GM19397 (cell line): ENCODE results near the gene TBRG4.

Experiments used
- ATAC-seq: cut with Tn5 transposase; IDR thresholded peaks from one replicate; pipeline ENCODE4 v1.9.1; 2021; ENCODE audit warnings: mild to moderate bottlenecking, moderate library complexity; ENCODE audit not compliant: unreplicated experiment

TBRG4 gene

DNA sequence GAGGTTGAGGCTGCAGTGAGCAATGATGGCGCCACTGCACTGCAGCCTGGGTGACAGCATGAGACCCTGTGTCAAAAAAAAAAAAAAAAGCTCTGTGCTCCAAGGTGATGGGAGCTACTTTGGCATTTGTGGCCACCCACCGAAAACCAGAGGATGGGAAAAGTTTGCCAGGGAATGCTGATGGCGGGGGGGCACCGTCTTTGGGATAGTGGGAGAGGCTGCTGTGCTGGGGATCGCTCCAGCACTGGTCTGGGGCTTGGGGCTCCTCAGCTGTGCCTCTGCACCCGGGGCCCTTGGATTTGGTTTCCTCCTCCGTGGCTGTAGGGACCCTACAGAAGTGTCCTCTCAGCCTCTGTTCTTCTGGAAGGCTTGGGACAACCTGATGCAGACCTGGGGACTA lies 34.4 kb upstream of the TBRG4 start:
- ATAC-seq = no peak

DNA sequence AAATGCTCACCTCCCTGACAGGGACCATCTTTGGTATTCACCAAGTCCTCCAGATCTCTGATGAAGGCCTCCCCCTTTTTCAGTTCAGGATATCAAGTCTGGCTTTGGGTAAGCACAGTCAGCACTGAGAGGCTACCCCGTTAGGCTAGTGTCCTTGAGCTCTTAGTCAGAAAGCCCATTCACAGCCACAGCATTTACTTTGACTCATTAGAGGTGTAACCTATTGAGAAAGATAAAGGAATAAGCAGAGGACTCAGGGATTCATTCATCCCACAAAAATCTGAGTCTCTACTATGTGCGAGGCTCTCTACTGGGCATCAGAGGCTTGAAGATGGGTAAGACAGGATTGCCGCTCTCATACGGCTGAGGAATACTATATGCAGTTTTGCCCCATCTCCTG lies 32.1 kb upstream of the TBRG4 start:
- ATAC-seq = no peak

DNA sequence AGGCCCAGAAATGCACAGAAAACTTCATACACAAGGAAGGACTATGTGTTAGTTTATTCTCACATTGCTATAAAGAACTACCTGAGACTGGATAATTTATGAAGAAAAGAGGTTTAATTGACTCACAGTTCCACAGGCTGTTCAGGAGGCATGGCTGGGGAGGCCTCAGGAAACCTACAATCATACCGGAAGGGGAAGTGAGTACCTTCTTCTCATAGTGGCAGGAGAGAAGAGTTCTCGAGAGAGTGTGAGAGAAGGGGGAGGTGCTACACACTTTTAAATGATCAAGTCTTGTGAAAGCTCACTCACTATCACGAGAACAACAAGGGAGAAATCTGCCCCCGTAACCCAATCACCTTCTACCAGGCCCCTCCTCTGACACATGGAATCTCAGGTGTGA lies 29.3 kb upstream of the TBRG4 start:
- no peak for ATAC-seq

GRCh38 chr7:45138433-45139267 lies 27.2 kb upstream of the TBRG4 start:
- no peak for ATAC-seq

DNA sequence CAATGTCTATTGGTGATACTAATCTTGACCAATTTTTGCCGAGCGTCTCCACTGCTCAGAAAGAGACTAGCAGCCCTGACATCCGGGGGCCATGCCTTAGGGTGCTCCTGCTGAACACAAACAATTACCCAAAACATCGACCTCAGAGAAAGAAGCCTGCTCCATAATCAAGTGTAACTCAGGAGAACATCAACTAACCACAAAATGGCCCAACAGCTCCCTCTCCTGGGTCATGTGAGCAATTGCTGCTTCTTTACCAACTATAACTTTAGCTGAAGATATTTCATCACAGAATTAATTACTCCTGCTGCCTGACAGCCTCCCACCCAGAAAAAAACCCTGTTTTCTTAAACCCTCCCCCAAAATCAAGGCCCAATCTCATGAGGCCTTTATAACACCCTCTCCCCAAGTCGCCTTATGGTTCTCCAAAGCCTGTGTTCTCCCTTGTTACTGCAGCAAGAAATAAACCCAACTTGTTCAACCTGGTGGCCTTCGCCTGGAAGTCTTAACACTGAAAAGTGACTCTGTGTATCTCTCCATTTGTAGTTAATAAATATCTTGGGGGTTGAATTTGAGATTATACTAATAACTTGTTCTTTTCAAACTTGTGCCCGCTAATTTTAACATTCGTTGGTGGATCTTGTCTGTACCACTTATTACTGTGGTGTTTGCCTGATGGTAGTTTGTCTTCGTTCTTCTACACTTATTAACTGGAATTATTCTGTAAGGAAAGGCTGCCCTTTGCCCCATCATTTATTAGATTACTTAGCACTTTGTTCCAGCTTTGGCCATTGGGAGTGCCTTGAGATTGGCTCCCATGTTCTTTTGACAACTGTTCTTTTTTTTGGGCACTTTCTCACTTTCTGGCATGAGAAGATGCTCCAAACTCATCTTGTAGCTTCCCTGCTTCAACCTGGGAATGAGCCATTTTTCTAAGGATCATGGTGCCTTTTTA lies 24.9 kb upstream of the TBRG4 start:
- ATAC-seq = no peak

DNA sequence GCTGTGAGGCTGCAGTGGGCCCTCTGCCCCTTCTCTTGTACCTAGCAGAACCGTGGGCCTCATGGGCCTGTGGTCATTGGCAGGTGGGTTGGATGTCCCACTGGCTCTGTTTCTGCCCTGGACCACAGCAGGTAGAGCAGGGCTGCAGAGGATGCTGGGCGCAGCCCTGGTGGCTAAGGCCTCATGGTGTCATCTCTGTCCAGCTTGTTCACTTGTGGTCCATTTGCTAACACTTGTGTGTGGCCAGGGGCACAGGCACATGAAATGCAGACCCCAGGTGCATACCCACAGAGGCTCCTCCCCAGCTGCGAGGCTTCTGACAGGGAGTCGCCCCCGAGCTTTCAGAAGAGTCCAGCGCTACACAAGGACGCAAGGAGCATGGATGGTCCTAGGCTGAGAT lies 22.4 kb upstream of the TBRG4 start:
- ATAC-seq = no peak

DNA sequence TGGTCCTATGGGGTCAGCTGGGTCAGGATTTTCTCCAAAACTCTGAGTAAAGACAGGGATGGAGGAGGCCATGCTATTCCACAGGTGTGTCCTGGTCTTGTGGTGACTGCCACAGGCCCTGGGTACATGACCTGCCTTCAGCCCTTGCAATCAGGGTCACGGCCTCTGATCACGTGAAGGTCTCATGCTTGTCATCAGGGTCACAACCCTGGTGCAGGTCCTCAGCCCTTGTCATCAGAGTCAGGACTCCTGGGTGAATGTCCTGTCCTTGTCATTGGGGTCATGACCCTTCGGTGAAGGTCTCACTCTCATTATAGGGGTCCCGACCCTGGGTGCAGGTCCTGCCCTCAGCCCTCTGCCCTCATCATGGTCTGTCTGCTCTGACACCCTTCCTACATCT lies 21.9 kb upstream of the TBRG4 start:
- ATAC-seq = no peak

- ATAC-seq = no peak
Observed at GRCh38 chr7:45132708-45133320, 21.3 kb upstream of the TBRG4 start.

- no peak for ATAC-seq
Observed at GRCh38 chr7:45131891-45132290, 20.4 kb upstream of the TBRG4 start.

- ATAC-seq = no peak
Observed at GRCh38 chr7:45130910-45131309, 19.4 kb upstream of the TBRG4 start.

DNA sequence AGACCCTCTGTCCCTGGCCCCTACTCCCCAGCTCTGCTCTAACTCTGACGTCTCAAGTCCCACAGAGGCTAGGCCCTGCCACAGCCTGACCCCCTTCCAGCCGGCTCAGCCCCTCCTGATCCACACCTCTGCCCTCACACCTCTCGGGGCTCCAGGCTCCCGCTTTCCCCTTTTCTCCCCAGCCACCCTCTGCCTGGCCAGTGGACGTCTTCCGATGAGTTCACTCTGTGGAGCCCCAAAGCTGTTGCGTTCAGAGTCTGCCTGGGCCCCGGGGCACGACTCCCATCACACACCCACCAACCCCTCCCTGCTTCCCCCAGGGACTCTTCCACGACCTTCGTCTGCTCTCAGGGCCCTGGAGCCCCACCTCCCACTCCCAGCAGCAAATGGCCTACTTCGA lies 18.4 kb upstream of the TBRG4 start:
- no peak for ATAC-seq

DNA sequence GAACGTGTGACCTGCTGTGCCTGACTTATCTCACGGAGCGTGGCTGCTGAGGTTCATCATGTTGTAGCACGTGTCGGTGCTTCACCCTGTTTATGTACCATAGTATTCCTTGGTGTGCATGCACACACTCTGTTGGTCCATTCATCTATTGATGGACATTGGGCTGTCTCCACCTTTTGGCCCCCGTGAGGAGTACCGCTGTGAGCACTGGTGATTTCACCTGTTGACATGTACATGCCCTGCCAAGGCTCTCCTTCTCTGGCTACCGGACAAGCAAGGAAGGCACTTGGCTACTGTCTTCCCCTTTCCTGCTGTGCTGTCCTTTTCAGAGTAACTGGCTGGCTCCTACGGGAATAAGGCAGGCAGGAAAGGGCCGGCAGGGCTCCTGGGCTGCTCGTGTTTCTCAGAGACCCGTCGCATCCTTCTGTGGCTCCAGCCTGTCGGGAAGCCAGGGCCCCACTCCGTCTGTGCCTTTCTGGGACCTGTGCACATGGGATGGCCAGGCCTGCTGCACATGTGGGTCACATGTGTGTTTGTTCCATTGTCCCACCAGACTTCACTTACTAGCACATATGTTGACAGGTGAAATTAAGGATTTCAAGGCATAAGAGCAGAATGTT lies 17.8 kb upstream of the TBRG4 start:
- no peak for ATAC-seq

GRCh38 chr7:45126920-45127319 lies 15.4 kb upstream of the TBRG4 start:
- ATAC-seq = no peak

- no peak for ATAC-seq
Observed at GRCh38 chr7:45126201-45126600, 14.7 kb upstream of the TBRG4 start.

DNA sequence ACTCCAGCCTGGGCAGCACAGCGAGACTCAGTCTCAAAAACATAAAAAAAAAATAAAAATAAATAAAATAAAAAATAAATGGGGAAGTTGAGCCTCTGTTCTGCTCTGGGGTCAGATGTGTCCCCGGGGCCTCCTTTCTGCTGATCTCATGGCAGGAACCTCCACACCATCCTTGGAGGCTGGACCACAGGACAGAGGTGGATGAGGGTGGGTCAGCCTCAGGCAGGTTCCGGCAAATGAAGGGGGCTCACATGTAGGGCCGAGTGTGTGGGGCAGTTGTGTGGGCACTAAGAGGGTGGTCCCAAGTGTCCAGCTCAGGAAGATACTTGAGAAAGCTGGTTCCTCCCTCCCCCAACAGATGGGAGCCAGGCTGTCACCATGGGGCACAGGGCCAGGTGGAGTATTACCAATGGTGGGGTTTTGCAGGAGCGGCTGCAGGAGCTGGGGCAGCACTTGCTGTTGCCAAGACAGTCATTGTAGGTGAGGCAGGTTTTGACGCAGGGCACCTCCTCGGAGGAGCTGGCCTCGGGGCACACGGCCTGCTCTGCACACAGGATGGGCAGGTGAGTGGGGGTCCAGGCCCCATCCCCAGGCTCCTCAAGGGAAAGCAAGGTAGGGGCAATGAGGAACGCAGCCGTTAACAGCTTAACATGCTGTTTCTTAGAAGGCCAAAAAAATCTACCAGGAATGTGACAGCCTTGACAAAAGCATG lies 13.9 kb upstream of the TBRG4 start:
- no peak for ATAC-seq

DNA sequence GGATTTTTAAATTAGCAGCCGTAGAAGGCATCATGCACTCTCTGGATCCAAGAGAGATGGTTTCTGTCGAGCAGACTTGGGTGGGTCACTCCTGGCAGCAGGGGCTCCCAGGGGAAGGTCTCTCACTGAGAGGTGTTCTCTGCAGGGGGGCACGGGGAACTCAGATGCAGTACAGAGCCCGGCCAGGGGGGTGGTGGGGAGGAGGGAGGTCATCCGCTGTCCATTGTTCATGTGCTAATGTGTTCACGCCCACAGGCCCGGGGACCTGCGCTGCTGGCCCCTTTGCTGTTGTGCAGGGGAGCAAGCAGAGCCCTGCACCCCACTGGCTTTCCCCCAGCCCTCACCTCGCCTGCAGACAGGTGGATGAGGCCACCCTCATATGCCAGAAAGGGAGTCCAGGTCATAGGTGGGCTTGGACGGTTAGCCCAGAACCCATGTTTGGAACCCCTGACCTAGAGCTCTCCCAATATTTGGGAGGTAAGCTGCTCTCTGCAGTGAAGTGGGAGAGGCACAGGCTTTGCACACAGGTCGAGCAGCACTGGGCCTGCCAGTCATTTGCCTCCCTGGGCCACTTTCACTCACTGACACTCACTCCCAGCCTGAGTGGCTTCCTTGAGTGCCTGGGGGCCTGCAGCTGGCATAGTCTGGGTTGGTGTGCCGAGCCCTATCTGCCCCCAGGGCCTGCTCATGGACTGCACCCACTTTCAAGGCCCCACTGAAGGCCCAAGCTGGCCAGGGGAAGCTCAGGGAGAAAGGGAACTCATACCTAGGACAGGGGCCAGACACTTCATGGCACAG lies 12.6 kb upstream of the TBRG4 start:
- ATAC-seq = no peak

- ATAC-seq = no peak
Observed at GRCh38 chr7:45122975-45123860, 11.7 kb upstream of the TBRG4 start.

DNA sequence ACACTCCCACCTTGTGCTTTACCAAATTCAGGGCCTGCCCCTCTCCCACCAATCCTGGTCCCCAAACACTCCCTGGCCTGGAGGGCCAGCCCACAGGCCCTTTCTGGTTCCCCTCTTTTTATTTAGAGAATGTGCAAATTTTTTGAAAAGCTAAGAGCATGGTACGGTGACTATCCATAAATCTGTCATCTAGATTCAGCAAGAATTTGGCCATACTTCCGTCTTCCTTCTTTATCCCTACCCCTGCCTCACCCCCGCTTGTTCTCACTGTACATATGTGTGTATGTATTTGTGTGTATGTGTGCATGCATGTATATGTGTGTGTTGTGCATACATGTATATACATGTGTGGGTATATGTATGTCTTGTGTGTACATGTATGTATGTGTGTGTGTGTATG lies 8.1 kb upstream of the TBRG4 start:
- no peak for ATAC-seq

DNA sequence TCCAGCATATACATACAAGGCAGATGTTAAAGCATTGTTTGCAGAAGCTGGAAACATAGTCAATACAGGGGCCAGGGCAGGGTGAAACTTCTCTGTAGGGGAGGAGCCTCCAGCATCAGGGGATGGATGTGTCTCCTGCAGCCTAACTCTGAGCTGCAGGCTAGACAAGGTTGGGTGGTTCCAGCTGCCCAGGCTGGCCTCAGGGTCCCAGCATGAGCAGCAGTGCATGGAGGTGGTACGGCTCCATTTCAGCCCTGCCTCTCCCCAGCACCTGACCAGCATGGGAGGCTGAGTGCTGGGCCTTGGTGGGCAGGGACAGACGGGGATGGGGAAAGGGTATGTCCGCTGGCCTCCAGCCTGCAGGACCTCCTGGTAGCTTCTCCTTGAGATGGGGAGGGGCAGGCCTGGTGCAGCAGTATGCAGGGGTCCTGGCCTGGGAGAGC lies 7.4 kb upstream of the TBRG4 start:
- ATAC-seq = peak; percentile 55
